ENCODE measurements around the gene E2F3. TPM values are rescaled to one million over a fixed set of nuclear protein-coding genes. Genes with fewer than 3 reads are reported as not detected.
A peak's percentile ranks its signal among the peaks of the same experiment; 100 is the strongest.

Gene E2F3
- 1 to 10 TPM; 6.7 to 8.8 TPM for total RNA-seq
- 6.7 to 29.7 reads per million in 2 donors for total RNA-seq

- H3K36me3 Mint-ChIP-seq (ENCODE audit: low read depth), result peaks cover 2% of the 10 kb centered on the region
- DNase-seq (peak; percentile 92 to 98 (median 95)), ATAC-seq (peak; percentile 91)
- H3K9me3 ChIP-seq (ENCODE audit: control insufficient read depth, low read length, poor library complexity, severe bottlenecking), result no peaks in the 10 kb centered on the region
- H3K4me3 Mint-ChIP-seq, result peak within 1 kb of the TSS; percentile 95
- no peaks in the 10 kb centered on the region for H3K27me3 Mint-ChIP-seq
- H3K4me1 Mint-ChIP-seq, result peaks cover 30% of the 10 kb centered on the region
- peak within 1 kb of the TSS; percentile 96 for H3K27ac Mint-ChIP-seq
Measured at GRCh38 chr6:20401205-20402091, at the start of gene E2F3. Gene E2F3, plus strand, starts transcription at chr6:20401879. Its CDS starts 354 bp downstream, at chr6:20402233.

- Mint-ChIP-seq H3K36me3 (ENCODE audit: low read depth) (no peaks in the 10 kb centered on the region), H3K4me3 (no peak overlapping the region), H3K27me3 (no peaks in the 10 kb centered on the region), H3K27ac (no peak overlapping the region), H3K4me1 (no peaks in the 10 kb centered on the region)
- DNase-seq, result no peak
- H3K9me3 ChIP-seq (ENCODE audit: control insufficient read depth, low read length, poor library complexity, severe bottlenecking), result no peaks in the 10 kb centered on the region
- ATAC-seq, result no peak
Measured at GRCh38 chr6:20352346-20352745, 49.3 kb upstream of the E2F3 start.

GRCh38 chr6:20353134-20353533, 48.5 kb upstream of the E2F3 start:
- H3K9me3 ChIP-seq (ENCODE audit: control insufficient read depth, low read length, poor library complexity, severe bottlenecking), result no peaks in the 10 kb centered on the region
- Mint-ChIP-seq H3K27ac (no peak overlapping the region), H3K36me3 (ENCODE audit: low read depth) (no peaks in the 10 kb centered on the region), H3K4me1 (no peaks in the 10 kb centered on the region), H3K27me3 (no peaks in the 10 kb centered on the region), H3K4me3 (no peak overlapping the region)
- no peak for ATAC-seq
- no peak for DNase-seq

GRCh38 chr6:20354366-20354765, 47.3 kb upstream of the E2F3 start:
- H3K27me3 Mint-ChIP-seq, result no peaks in the 10 kb centered on the region
- no peaks in the 10 kb centered on the region for H3K4me1 Mint-ChIP-seq
- ATAC-seq (no peak), DNase-seq (no peak)
- no peak overlapping the region for H3K4me3 Mint-ChIP-seq
- H3K27ac Mint-ChIP-seq, result no peak overlapping the region
- no peaks in the 10 kb centered on the region for H3K36me3 Mint-ChIP-seq (ENCODE audit: low read depth)
- no peaks in the 10 kb centered on the region for H3K9me3 ChIP-seq (ENCODE audit: control insufficient read depth, low read length, poor library complexity, severe bottlenecking)

GRCh38 chr6:20360471-20361119, 41.1 kb upstream of the E2F3 start:
- no peak for ATAC-seq
- Mint-ChIP-seq H3K4me3 (no peak overlapping the region), H3K4me1 (peaks cover 8% of the 10 kb centered on the region), H3K27ac (no peak overlapping the region), H3K27me3 (no peaks in the 10 kb centered on the region), H3K36me3 (ENCODE audit: low read depth) (peaks cover 2% of the 10 kb centered on the region)
- no peaks in the 10 kb centered on the region for H3K9me3 ChIP-seq (ENCODE audit: control insufficient read depth, low read length, poor library complexity, severe bottlenecking)
- DNase-seq, result no peak

GRCh38 chr6:20362623-20363022, 39.1 kb upstream of the E2F3 start:
- no peak overlapping the region for H3K4me3 Mint-ChIP-seq
- H3K36me3 Mint-ChIP-seq (ENCODE audit: low read depth), result peaks cover 2% of the 10 kb centered on the region
- H3K27me3 Mint-ChIP-seq, result no peaks in the 10 kb centered on the region
- no peak overlapping the region for H3K27ac Mint-ChIP-seq
- no peak for ATAC-seq
- H3K4me1 Mint-ChIP-seq, result peaks cover 25% of the 10 kb centered on the region
- no peaks in the 10 kb centered on the region for H3K9me3 ChIP-seq (ENCODE audit: control insufficient read depth, low read length, poor library complexity, severe bottlenecking)
- no peak for DNase-seq

- H3K4me3 Mint-ChIP-seq, result no peak overlapping the region
- no peaks in the 10 kb centered on the region for H3K9me3 ChIP-seq (ENCODE audit: control insufficient read depth, low read length, poor library complexity, severe bottlenecking)
- no peak for ATAC-seq
- H3K27ac Mint-ChIP-seq, result no peak overlapping the region
- no peaks in the 10 kb centered on the region for H3K27me3 Mint-ChIP-seq
- H3K4me1 Mint-ChIP-seq, result peaks cover 30% of the 10 kb centered on the region
- H3K36me3 Mint-ChIP-seq (ENCODE audit: low read depth), result peaks cover 2% of the 10 kb centered on the region
- no peak for DNase-seq
Measured at GRCh38 chr6:20364327-20364726, 37.4 kb upstream of the E2F3 start.

GRCh38 chr6:20365456-20365855, 36.2 kb upstream of the E2F3 start:
- Mint-ChIP-seq H3K4me1 (peaks cover 30% of the 10 kb centered on the region), H3K27me3 (no peaks in the 10 kb centered on the region), H3K36me3 (ENCODE audit: low read depth) (peaks cover 2% of the 10 kb centered on the region), H3K4me3 (peak overlapping the region; percentile 83), H3K27ac (peak overlapping the region; percentile 61)
- no peaks in the 10 kb centered on the region for H3K9me3 ChIP-seq (ENCODE audit: control insufficient read depth, low read length, poor library complexity, severe bottlenecking)
- ATAC-seq (peak; percentile 57), DNase-seq (no peak)

GRCh38 chr6:20366082-20366830, 35.4 kb upstream of the E2F3 start:
- peaks cover 2% of the 10 kb centered on the region for H3K36me3 Mint-ChIP-seq (ENCODE audit: low read depth)
- peak overlapping the region; percentile 61 for H3K27ac Mint-ChIP-seq
- H3K9me3 ChIP-seq (ENCODE audit: control insufficient read depth, low read length, poor library complexity, severe bottlenecking), result no peaks in the 10 kb centered on the region
- DNase-seq (peak in 1 of 3 donors; percentile 11), ATAC-seq (peak; percentile 72)
- H3K4me1 Mint-ChIP-seq, result peaks cover 30% of the 10 kb centered on the region
- H3K27me3 Mint-ChIP-seq, result no peaks in the 10 kb centered on the region
- H3K4me3 Mint-ChIP-seq, result peak overlapping the region; percentile 83

GRCh38 chr6:20367743-20368485, 33.8 kb upstream of the E2F3 start:
- DNase-seq (no peak), ATAC-seq (no peak)
- Mint-ChIP-seq H3K4me3 (no peak overlapping the region), H3K27ac (peak overlapping the region; percentile 61), H3K4me1 (peaks cover 30% of the 10 kb centered on the region), H3K36me3 (ENCODE audit: low read depth) (peaks cover 2% of the 10 kb centered on the region), H3K27me3 (no peaks in the 10 kb centered on the region)
- H3K9me3 ChIP-seq (ENCODE audit: control insufficient read depth, low read length, poor library complexity, severe bottlenecking), result no peaks in the 10 kb centered on the region

- H3K9me3 ChIP-seq (ENCODE audit: control insufficient read depth, low read length, poor library complexity, severe bottlenecking), result no peaks in the 10 kb centered on the region
- no peaks in the 10 kb centered on the region for H3K27me3 Mint-ChIP-seq
- no peaks in the 10 kb centered on the region for H3K36me3 Mint-ChIP-seq (ENCODE audit: low read depth)
- H3K27ac Mint-ChIP-seq, result no peak overlapping the region
- H3K4me1 Mint-ChIP-seq, result peaks cover 25% of the 10 kb centered on the region
- no peak for ATAC-seq
- H3K4me3 Mint-ChIP-seq, result peak overlapping the region; percentile 1
- no peak for DNase-seq
Measured at GRCh38 chr6:20370393-20370792, 31.3 kb upstream of the E2F3 start.

- H3K4me1 Mint-ChIP-seq, result peaks cover 21% of the 10 kb centered on the region
Measured at GRCh38 chr6:20370801-20371200, 30.9 kb upstream of the E2F3 start.

More at GRCh38 chr6:20370801-20371200, 30.9 kb upstream of the E2F3 start:
- no peak for DNase-seq
- ATAC-seq, result no peak
- H3K9me3 ChIP-seq (ENCODE audit: control insufficient read depth, low read length, poor library complexity, severe bottlenecking), result no peaks in the 10 kb centered on the region
- H3K4me3 Mint-ChIP-seq, result no peak overlapping the region
- no peaks in the 10 kb centered on the region for H3K36me3 Mint-ChIP-seq (ENCODE audit: low read depth)
- H3K27me3 Mint-ChIP-seq, result no peaks in the 10 kb centered on the region
- no peak overlapping the region for H3K27ac Mint-ChIP-seq
